Lung (tissue), 12 donors: Measurements from ENCODE around the gene TAMALIN. TPM values are rescaled to one million over a fixed set of nuclear protein-coding genes. Genes with fewer than 3 reads are reported as not detected.
A peak's percentile ranks its signal among the peaks of the same experiment; 100 is the strongest.

ENCODE experiments used
- ATAC-seq: fragments of 200-7000 bp; cut with Tn5 transposase; one replicate; pipeline ENCODE4 v1.9.1; 2020; ENCODE audit warnings: moderate number of reproducible peaks; ENCODE audit not compliant: insufficient read depth, low FRiP score
- DNase-seq, 3 donors: peaks; one replicate each; pipeline ENCODE4 v3.0.0-alpha.2; 2013 to 2017
- H3K27ac ChIP-seq, 2 donors: one replicate each; pipeline ENCODE4 v1.5.1; 2013; ENCODE audit warnings: mild to moderate bottlenecking in 2 of 2, moderate library complexity in 2 of 2, control low read depth in 1 of 2, inconsistent platforms in 1 of 2, low read depth in 1 of 2, low read length in 1 of 2
- H3K27me3 ChIP-seq, 3 donors: one replicate each; pipeline ENCODE4 v1.5.1; 2013; ENCODE audit warnings: low read length in 2 of 3; ENCODE audit not compliant: control insufficient read depth in 3 of 3, insufficient read depth in 3 of 3
- H3K36me3 ChIP-seq, 4 donors: one replicate each; pipeline ENCODE4 v1.5.1; 2013; ENCODE audit warnings: low read length in 4 of 4, mild to moderate bottlenecking in 1 of 4, moderate library complexity in 1 of 4; ENCODE audit not compliant: control insufficient read depth in 4 of 4, insufficient read depth in 4 of 4
- H3K4me1 ChIP-seq, 5 donors: one replicate each; pipeline ENCODE4 v1.5.1; 2013; ENCODE audit warnings: low read length in 5 of 5, mild to moderate bottlenecking in 2 of 5, moderate library complexity in 1 of 5; ENCODE audit not compliant: control insufficient read depth in 5 of 5, insufficient read depth in 5 of 5
- H3K4me3 ChIP-seq: one replicate; pipeline ENCODE4 v1.5.1; 2013; ENCODE audit warnings: mild to moderate bottlenecking, control low read depth, moderate library complexity
- H3K9ac ChIP-seq, 2 donors: one replicate each; pipeline ENCODE4 v1.5.1; 2013; ENCODE audit warnings: low read length in 2 of 2, control low read depth in 1 of 2; ENCODE audit not compliant: insufficient read depth in 1 of 2
- H3K9me3 ChIP-seq, 4 donors: one replicate each; pipeline ENCODE4 v1.5.1; 2013; ENCODE audit warnings: low read length in 3 of 4, mild to moderate bottlenecking in 1 of 4, moderate library complexity in 1 of 4; ENCODE audit not compliant: control insufficient read depth in 4 of 4, insufficient read depth in 3 of 4
- WGBS, 2 donors: extraction: QIAGEN DNeasy Blood & Tissue Kit; methylation state at CpG; one replicate each; pipeline ENCODE4 v1.1.7; 2013; 5-methylcytosine and 5-hydroxymethylcytosine counted together
- polyA plus RNA-seq, 2 donors: library from polyadenylated mRNA; stranded (reverse); fragments of 200-250 nt; gene quantifications; one replicate each; pipeline ENCODE4 v1.2.1, GENCODE V29; 2013
- total RNA-seq, 2 donors: library from RNA; depleted of rRNA in 1 of 2; stranded (reverse); fragments of >200 nt in 1 of 2; gene quantifications; one replicate each; pipeline ENCODE4 v1.2.1, GENCODE V29; 2014 to 2021
- TF ChIP-seq, protein P1 (sequence below): IDR thresholded peaks from 2 replicates; pipeline ENCODE4 v1.5.1; 2012; ENCODE audit warnings: mild to moderate bottlenecking; ENCODE audit errors: control extremely low read depth, extremely low read depth
- donor health status: control.
- donor health status: control.
- donor health status: Bipolar disorder and iron deficiency.
- donor health status: healthy.
- donor health status: DM: yes; HTN: yes; CAD: no.

TAMALIN gene
- total and polyA plus RNA-seq, 4 donors: 31.4 to 84.0 (median 60.4) TPM

DNA sequence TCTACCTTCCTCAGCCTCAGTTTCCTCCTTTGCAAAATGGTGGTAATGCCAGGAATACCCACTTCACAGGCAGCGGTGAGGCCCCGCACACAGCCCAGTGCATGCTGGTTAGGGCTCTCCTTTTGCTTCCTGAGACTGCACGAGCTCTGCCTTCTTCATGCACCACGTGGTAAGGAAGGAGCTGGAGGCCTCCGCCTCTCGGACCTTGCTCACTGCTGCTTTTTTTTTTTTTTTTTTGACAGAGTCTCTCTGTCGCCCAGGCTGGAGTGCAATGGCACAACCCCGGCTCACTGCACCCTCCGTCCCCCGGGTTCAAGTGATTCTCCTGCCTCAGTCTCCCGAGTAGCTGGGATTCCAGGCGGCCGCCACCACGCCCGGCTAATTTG lies 18.1 kb downstream of the TAMALIN start:
- DNase-seq (peak in 1 of 3 donors; percentile 46), ATAC-seq (no peak)
- TF ChIP-seq, protein P1, sequence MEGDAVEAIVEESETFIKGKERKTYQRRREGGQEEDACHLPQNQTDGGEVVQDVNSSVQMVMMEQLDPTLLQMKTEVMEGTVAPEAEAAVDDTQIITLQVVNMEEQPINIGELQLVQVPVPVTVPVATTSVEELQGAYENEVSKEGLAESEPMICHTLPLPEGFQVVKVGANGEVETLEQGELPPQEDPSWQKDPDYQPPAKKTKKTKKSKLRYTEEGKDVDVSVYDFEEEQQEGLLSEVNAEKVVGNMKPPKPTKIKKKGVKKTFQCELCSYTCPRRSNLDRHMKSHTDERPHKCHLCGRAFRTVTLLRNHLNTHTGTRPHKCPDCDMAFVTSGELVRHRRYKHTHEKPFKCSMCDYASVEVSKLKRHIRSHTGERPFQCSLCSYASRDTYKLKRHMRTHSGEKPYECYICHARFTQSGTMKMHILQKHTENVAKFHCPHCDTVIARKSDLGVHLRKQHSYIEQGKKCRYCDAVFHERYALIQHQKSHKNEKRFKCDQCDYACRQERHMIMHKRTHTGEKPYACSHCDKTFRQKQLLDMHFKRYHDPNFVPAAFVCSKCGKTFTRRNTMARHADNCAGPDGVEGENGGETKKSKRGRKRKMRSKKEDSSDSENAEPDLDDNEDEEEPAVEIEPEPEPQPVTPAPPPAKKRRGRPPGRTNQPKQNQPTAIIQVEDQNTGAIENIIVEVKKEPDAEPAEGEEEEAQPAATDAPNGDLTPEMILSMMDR: no peak
- WGBS, 2 donors: 54 to 55% methylated on average over 15 of the region's 15 CpGs
- peaks cover 0 to 9% (median 0%) of the 10 kb centered on the region in 3 donors for H3K27me3 ChIP-seq
- H3K9ac ChIP-seq: no peak overlapping the region
- no peak overlapping the region for H3K4me3 ChIP-seq
- no peaks in the 10 kb centered on the region for H3K9me3 ChIP-seq
- peaks cover 0 to 15% (median 8%) of the 10 kb centered on the region in 5 donors for H3K4me1 ChIP-seq
- peak overlapping the region in 1 of 2 donors; percentile 76 for H3K27ac ChIP-seq
- H3K36me3 ChIP-seq: no peaks in the 10 kb centered on the region

DNA sequence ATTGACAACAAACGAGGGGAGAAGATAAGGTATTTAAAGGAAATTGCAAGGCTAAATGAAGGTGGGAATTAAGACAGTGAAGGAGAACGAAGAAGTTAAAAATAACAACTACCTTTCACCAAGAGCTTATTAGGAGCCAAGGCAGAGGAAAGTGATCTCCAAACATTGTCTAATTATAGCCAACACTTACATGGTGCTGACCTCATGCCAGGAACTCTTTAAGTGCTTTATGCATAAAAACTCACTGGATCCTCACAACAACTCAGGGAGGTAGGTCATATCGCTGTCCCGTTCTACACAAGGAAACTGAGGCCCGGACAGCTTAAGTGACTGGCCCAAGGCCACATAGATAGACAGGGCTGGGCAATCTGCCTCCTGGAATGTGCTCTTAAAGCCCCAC lies 19.5 kb downstream of the TAMALIN start:
- H3K9ac ChIP-seq: no peak overlapping the region
- no peak for DNase-seq
- TF ChIP-seq, protein P1: no peak
- peaks cover 0 to 9% (median 0%) of the 10 kb centered on the region in 3 donors for H3K27me3 ChIP-seq
- no peak overlapping the region for H3K4me3 ChIP-seq
- 34 to 71% methylated on average over 5 of the region's 5 CpGs for WGBS, 2 donors
- H3K4me1 ChIP-seq: peaks cover 0 to 12% (median 8%) of the 10 kb centered on the region in 5 donors
- ATAC-seq: no peak
- no peaks in the 10 kb centered on the region for H3K9me3 ChIP-seq
- no peaks in the 10 kb centered on the region for H3K36me3 ChIP-seq
- peak overlapping the region in 1 of 2 donors; percentile 76 for H3K27ac ChIP-seq

DNA sequence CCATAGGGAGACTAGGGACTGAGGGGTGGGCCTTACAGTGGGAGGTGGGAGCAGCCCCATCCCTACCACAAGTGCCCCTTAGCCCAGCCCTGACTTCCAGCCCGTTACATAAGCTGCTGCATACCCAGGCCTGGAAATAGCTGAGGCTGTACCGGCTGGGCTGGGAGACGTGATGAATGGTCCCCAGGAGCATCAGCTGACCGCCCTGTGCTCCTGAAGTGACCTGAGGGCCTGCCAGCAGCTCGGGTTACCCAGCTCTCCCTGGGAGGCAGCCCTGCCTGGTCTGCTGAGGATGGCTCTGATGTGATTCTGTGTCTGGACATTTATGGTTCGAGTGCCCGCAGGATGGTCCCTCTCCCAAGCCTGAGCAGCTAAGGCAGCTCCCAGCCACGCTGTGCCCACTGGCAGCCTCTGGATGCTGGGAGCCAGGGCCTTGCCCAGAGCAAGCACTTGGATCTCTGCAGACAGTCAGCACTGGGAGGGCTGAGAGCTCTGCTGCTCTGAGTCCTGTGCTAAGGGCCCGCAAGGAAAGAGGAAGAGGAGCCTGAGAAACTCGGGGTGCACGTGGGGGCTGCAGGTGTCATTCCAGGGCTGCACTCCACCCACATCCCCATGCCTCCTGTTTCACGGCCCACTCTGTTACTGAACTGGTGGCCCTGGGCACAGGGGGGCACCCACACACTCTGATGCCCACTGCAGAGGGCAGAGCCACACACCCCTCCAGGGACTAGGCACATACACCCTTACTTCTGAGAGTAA lies 20.5 kb downstream of the TAMALIN start:
- Histone ChIP-seq H3K4me1 (peaks cover 2 to 16% (median 8%) of the 10 kb centered on the region in 5 donors), H3K36me3 (no peaks in the 10 kb centered on the region), H3K4me3 (no peak overlapping the region), H3K27ac (peak overlapping the region in 1 of 2 donors; percentile 76), H3K27me3 (peaks cover 0 to 6% (median 0%) of the 10 kb centered on the region in 3 donors), H3K9me3 (no peaks in the 10 kb centered on the region), H3K9ac (no peak overlapping the region)
- TF ChIP-seq, protein P1: no peak
- DNase-seq (no peak), ATAC-seq (no peak)
- 81% methylated on average over 12 of the region's 12 CpGs for WGBS, 2 donors
